Measurements from ENCODE around the gene PMAIP1.

DNA sequence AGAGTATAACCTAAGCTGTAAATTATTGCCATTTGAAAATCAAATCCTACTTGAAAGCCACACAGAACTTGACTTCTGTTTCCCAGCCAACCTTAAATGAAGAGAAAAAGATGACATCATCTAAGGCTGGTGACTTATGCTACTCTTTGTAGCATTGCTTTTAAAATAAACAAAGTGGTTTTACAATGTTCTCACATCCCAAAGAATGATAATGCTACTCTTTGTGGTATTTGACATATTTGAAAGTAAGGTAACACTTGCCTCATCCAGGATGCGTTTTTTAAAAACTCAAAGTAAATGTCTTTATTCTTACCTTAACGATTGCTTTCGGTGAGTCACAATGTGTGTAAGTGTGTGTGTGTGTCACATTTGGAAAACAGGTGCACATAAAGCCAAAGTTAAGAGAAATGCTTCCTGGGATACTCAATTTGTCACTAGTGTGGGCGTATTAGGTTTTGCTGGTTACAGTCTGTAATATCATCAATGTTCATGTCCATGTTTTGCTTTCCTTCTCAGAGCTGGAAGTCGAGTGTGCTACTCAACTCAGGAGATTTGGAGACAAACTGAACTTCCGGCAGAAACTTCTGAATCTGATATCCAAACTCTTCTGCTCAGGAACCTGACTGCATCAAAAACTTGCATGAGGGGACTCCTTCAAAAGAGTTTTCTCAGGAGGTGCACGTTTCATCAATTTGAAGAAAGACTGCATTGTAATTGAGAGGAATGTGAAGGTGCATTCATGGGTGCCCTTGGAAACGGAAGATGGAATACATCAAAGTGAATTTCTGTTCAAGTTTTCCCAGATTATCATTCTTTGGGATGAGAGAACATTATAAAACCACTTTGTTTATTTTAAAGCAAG, 2.6 kb downstream of the PMAIP1 start:
- TF ChIP-seq, protein P1, sequence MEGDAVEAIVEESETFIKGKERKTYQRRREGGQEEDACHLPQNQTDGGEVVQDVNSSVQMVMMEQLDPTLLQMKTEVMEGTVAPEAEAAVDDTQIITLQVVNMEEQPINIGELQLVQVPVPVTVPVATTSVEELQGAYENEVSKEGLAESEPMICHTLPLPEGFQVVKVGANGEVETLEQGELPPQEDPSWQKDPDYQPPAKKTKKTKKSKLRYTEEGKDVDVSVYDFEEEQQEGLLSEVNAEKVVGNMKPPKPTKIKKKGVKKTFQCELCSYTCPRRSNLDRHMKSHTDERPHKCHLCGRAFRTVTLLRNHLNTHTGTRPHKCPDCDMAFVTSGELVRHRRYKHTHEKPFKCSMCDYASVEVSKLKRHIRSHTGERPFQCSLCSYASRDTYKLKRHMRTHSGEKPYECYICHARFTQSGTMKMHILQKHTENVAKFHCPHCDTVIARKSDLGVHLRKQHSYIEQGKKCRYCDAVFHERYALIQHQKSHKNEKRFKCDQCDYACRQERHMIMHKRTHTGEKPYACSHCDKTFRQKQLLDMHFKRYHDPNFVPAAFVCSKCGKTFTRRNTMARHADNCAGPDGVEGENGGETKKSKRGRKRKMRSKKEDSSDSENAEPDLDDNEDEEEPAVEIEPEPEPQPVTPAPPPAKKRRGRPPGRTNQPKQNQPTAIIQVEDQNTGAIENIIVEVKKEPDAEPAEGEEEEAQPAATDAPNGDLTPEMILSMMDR (IDR thresholded peaks at IDR 0.05 in 8 of 11, conservative IDR thresholded peaks at IDR 0.05 in 3 of 11) = no peak
- TF ChIP-seq POLR2A (IDR thresholded peaks at IDR 0.05) = no peak

Measured in spleen (tissue), 7 donors.